ENCODE results near the gene COL16A1.

The COL16A1 gene

DNA sequence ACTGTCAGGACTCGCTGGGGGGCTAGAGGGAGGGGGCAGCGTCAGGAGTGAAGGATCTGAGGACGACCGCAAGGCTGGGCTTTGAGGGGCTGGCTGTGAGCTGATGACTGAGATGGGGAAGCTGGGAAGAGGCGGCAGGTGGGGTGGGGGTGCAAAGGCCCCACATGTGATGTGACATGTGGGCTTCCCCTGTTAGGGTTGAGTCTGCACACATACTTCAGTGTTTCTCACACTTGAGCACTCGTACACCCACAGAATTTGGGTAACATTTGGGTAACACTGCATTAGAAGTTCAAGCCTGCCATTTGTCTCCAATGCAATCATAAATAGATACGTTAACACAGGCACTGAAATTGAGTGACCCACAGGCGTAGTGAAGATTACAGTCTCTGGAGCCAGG is 16.2 kb downstream of the COL16A1 start:
- DNase-seq (ENCODE audit: low read depth in 2 of 2), result no peak

DNA sequence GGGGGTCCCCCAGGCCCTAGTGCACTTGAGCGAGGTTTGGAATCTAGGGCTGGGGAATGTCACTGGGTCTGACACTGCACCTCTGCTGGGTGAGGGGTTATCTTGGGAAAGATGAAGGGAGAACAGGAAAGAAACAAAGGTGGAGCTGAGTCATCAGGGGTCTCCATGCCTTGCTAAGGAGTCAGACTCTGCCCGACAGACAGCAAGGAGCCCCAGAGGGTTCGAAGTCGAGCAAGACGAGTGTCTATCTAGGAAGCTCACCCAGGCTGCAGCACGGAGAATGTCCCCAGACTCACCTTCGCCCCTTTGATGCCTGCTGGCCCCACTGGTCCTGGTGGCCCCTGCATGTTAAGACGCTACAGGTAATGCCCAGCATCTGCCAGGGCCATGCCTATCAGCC is 18.0 kb downstream of the COL16A1 start:
- no peak for DNase-seq (ENCODE audit: low read depth in 2 of 2)

DNA sequence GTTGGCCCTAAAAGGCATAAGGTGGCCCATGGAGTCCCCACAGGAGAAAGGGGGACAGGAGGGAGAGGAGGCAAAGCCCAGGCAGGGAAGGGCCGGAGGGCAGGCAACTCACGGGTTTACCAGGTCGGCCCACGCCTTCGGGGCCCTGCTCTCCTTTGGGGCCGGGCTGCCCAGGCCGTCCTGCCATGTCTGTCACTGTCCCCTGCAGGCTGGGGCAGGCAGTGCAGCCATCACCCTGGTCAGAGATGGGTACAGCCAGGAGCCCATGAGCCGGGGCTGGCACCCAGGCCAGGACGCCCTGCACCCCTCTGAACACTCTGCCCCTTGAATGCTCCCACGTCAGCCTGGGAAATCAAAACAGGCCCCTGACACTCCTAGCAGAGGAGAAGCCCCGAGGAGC is 19.8 kb downstream of the COL16A1 start:
- no peak for DNase-seq (ENCODE audit: low read depth in 2 of 2)

DNA sequence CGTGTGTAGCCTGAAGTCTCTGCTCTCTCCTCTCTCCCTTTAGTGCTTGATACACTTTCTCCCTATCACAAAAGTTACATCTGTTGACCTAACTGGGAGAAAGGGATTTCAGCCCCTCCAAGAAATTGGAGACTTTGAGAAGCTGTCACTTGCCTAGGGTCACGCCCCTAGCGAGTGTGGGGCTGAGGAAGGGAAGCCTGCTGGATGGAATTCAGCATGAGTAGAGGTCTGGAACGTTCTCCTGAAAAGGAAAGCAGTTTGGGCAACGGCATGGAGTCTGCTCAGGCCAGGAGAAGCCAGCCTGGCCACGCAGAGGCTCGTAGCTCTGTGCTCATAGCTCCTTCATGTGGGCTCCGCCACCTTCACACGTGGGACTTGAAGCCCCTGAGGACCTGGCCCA is 22.4 kb downstream of the COL16A1 start:
- no peak for DNase-seq (ENCODE audit: low read depth in 2 of 2)

DNA sequence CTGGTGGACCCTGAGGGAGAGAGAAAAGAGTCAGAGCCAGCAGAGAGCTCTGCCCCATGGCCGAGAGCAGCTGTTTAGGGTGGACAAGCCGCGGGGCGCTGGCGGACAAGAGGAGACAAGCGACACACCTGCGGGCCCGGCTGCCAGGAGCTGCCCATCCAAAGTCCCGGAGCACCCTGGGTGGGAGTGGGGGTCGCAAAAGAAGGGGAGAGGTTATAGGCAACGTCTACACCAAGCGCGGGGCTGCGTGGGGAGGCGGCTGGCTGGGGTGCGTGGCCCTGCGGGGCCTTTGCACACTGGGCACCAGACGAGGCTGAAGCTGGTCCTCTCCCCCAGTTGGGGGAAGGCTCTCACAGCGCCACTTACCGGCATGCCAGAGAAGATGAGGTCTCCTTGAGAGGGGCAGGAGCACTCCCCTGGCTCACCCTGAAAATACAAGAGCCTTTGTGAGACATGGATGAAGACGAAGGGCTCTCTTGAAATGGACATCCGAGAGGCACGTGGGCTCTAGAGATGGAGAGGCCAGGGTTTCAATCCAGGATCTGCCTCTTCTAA is 24.1 kb downstream of the COL16A1 start:
- no peak for DNase-seq (ENCODE audit: low read depth in 2 of 2)

DNA sequence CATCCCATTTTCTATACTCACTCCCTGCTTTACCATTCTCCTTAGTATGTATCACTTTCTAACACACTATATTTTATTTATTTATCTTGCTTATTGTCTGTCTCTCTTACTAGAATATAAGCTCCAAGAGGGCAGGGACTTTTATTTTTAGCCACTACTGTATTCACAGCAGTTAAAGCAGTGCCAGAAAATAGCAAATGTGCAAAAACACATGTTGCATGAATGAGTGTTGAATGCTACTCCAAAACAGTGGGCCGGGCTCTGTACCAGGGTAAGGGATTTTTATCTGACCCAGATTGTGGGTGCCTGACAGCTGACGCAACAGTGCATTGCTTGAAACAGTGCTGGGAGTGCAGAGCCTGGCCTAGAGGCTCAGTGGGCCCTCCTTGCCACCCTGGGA is 24.7 kb downstream of the COL16A1 start:
- no peak for DNase-seq (ENCODE audit: low read depth in 2 of 2)

DNA sequence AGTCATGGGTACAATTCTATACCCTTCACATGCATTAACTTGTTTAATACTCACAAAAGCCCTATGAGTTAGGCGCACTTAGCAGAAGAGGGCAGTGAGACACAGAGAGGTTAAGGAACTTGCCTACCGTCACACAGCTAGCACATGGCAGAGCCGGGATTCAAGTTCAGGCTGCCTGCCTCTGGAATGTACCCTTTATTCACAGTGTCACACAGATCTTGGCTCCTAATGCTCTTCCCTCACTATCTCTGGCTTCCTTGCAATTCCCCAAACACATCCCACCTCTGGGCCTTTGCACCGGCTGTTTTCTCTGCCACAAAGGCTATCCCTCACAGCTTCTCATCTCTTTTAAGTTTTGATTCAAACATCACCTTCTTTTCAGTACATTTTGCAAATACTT is 25.1 kb downstream of the COL16A1 start:
- no peak for DNase-seq (ENCODE audit: low read depth in 2 of 2)

DNA sequence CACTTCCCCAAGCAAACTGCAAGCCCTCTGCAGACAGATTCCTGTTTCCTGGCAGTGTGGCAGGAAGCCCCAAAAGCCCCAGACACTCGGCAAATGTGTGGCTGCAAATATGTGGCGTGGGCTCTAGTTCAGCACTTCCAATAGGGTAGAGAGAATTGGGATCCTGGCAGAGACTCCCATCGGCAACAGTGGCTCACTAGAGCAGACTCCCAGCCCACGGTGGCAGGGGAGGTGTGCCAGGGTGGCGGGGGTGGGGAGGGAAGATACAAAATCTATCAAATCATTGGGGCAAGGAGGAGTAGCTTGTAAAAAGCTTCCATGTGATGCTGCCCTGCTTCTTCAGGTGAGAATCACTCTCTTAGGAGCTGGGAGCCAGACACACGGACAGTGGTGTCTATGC is 25.9 kb downstream of the COL16A1 start:
- DNase-seq (ENCODE audit: low read depth in 2 of 2), result no peak

DNA sequence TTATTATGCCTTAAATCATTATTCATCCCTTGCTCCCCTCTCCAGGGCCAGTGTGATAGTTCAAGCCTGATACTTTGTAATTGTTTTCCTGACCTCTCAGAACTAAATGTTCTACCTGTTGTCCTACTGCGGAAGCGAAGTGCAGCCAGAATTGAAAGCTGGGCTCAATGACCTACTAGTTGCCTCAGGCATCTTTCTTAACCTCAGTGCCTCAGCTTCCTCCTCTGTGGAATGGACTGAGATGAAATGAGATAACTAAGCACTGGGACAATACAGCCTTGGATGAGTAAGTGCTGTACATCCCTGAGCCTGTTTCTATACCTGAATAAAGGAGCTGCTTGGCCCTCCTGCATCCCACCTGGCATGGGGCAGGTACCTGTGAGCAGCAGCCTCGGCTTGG is 26.4 kb downstream of the COL16A1 start:
- no peak for DNase-seq (ENCODE audit: low read depth in 2 of 2)

DNA sequence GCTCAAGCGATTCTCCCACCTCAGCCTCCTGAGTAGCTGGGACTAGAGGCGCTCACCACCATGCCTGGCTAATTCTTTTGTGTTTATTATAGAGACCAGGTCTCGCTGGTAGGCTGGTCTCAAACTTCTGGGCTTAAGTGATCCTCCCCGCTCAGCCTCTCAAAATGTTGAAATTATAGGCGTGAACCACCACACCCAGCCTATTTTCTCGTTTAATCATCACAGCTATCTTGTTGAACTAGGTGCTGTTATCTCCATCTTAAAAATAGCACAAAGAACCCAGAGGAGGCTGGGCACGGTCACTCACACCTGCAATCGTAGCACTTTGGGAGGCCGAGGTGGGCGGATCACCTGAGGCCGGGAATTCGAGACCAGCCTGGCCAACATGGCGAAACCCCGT is 28.1 kb downstream of the COL16A1 start:
- DNase-seq (ENCODE audit: low read depth in 2 of 2), result no peak

DNA sequence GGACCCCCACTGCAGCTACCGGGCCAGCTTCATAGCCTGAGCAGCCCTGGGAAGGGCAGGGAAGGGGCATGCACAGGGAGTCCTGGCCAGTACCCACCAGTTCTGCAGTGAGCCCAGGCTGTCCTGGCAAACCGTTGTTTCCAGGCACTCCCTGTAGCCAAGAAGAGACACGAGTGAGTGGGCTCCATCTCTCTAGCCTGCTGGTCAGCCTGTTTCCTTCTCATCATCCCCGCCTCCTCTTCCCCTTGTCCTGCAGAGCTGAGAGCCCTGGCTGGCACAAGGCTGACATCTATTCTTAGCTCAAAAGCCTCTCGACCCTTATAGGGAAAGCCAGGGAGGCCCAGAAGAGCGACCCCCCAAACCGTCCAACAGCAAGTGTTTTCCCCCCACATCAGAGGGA is 28.7 kb downstream of the COL16A1 start:
- DNase-seq (ENCODE audit: low read depth in 2 of 2), result no peak

DNA sequence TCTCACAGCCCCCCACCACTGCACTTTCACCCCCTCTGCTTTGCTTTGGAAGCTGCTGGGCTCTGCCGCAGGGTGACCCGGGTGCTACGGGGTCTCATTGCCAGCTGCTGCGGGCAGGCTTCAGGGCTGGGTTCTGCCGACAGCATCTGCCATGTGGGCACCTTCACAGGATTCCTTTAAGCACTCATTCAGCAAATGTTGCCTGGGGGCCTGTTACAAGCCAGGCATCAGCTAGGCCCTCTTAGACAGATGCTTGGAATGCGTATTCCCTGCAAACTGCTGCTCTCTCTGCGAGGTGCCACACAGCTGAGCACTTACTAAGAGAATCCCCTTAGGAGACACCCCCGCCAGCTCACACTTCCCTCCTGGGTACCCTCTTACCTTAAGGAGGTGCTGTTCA is 29.2 kb downstream of the COL16A1 start:
- no peak for DNase-seq (ENCODE audit: low read depth in 2 of 2)

DNA sequence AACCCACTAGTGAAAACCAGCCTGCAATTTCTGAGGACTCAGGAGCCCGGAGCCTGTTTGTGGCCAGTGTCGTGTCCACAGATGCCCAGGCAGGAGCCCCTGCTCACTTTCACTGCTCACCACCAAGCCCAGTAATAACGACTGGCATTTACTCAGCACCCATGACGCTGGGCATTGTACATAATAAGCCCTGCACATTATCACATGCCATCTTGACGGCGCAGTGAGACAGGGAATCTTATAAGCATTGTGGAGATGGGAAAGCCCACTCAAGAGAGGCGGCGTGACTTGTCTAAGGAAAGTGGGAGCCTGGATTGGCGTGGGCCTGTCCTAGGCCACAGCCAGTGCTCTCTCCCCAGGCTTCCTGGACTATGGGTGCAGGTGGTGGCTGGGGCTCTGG is 30.4 kb downstream of the COL16A1 start:
- no peak for DNase-seq (ENCODE audit: low read depth in 2 of 2)

DNA sequence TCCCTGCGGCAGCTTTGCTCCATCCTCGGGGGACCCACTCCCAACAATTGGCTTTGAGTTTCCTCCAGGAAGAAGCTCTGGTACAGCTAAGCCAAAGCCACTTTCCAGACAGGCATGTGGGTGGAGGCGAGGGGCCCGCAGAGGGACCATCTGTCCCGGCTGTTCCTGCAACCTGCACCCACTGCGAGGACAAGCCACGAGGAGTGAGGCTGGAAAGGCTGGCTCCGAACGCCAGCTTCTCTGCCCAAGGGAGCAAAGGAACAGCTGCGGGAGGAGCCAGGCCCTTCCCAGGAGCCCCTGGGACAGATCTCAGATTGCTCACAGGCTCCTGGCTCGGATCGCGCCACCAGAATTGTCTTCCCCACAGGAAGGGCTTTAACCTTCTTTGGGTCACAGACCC is 30.8 kb downstream of the COL16A1 start:
- DNase-seq (ENCODE audit: low read depth in 2 of 2), result no peak

DNA sequence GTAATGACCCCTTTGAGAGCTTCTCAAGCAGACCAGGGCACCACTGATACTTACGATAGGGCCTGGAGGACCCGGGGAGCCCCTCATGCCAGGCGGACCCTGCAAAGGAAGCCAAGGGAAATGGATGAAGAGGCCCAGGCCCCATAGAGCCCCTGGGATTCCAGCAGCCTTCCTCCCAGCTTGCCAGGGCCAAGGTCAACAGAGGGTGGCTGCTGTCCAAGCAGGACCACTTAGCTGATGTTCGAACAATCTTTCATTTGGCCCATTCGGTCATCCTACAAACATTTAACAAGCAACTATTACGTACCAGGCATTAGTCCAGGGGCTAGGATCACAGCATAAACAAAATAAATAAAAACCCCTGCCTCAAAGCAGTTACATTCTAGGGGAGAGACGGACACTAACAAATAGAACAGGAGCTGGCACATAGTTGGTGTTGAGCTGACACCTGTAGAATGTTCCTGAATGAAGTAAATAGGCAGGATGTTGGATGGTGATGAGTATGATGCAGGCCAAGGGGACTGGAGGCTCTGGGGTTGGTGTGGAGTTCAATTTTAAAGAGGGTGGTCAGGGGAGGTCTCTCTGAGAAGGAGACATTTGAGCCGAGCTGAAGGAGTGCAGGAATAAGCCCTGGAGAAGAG is 32.1 kb downstream of the COL16A1 start:
- no peak for DNase-seq (ENCODE audit: low read depth in 2 of 2)

DNA sequence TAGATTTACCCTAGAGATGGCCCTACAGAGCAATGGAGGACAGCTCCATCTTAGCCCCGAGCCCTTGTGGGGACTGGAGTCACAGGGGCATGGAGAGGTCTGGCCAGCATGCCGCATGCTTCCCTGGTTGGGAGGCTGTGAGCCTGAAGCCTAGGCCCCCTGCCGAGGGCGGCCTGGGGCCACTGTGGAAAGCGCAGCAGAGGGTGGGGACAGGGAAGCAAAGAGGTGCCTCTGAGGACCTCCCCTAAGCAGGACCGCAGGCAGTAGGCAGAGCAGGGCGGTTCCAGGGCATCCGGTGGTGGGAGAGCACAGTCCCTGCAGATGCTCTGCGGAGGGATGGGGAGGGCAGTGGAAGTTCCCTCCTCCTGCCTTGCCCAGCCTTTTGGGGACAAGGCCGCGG is 32.7 kb downstream of the COL16A1 start:
- DNase-seq (ENCODE audit: low read depth in 2 of 2), result no peak

DNA sequence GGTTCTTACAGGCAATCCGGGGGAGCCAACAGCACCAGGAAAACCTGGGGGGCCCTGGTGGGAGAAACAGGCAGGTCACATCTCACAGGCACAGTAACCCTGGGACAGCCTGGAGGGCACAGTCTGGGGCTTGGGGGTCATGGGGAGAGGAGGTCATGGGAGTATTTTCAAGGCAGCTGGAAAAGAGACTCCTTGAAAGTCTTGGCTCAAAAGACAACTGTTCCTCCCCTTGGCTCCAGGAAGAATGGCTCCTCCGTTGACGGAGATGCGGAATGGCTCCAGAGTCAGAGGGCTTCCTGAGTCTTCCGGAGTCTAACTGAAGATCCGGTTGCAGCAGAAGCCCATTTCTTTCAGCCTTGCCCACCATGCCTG is 33.2 kb downstream of the COL16A1 start:
- no peak for DNase-seq (ENCODE audit: low read depth in 2 of 2)

DNA sequence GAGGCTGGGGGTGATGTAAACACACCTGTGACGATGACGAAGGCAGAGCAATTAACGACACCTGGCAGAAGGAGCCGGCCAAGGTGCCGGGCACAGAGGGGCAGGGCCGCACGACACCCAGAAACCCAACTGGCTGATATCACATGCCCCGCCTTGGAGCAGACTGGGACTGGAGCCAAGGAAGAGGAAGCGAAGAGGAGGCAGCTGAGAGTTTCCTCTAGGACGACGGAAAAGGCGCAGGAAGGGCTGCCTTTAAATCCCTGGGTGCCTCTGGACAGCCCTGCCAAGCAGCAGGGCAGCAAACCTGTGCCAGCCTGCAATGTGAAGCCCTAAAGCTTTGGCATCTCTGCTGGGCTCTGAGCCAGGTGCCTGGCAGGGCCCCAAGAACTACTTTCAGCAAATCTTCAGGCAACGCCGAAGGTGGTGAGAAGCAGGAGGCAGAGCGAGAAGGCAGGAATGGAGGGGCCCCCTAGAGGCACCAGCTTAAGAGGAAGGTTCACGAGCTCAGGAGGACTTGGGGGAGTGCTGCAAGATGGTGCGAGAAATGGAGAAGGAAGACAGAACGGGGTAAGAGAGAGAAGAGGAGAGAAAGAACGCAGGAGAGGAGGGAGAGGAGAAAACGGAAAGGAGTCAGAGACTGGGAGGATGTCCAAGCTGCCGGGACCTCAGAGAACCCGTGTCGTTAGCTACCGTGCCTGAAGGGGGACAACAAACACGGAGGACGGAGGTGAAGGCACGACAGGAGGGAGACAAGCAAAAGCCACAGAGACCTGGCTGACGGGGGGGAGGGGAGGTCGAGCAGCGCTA is 33.8 kb downstream of the COL16A1 start:
- DNase-seq (ENCODE audit: low read depth in 2 of 2), result no peak

DNA sequence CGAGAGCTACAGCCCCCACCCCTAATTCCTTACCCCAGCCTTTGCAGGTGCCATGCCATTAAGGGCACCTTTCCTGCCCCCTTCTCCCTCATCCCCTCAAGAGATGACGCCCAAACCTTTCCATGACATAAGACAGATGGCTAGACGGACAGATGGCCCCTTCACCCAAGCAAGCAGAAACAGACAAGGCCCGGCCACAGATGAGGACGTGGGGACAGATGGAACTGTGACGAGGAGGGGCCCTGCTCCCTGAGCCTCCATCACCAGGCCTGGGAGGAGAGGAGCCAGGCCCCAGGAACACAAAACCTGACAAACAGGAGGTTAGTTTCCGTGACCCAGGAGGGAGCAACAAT is 34.4 kb downstream of the COL16A1 start:
- no peak for DNase-seq (ENCODE audit: low read depth in 2 of 2)

DNA sequence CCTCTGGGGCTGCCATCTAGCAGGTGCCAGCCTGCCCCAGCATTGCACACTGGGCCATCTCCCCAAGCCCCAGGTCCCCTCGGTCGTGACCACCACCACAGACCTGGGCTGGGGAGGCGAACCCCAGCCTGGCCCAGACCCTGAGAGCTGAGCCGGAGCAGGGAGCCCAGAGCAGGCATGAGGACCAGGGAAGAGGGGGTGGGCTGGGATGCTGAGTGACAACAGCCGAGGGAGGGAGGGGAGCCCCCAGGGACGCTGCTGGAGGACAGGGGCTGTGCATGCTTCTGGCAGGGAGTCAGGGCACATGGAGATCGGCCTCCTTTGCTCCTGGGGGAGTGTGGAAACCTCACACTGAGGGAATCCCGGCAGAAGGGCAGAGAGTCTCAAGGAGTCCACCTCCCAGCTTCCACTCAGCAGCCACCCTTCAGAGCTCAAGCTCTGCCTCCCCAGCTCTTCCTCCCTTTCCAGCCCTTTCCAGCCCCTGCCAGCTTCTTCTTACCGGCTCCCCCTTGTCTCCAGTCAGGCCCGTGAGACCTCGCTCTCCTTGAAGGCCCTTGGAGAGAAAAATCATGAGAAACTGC is 35.4 kb downstream of the COL16A1 start:
- DNase-seq (ENCODE audit: low read depth in 2 of 2), result no peak

DNA sequence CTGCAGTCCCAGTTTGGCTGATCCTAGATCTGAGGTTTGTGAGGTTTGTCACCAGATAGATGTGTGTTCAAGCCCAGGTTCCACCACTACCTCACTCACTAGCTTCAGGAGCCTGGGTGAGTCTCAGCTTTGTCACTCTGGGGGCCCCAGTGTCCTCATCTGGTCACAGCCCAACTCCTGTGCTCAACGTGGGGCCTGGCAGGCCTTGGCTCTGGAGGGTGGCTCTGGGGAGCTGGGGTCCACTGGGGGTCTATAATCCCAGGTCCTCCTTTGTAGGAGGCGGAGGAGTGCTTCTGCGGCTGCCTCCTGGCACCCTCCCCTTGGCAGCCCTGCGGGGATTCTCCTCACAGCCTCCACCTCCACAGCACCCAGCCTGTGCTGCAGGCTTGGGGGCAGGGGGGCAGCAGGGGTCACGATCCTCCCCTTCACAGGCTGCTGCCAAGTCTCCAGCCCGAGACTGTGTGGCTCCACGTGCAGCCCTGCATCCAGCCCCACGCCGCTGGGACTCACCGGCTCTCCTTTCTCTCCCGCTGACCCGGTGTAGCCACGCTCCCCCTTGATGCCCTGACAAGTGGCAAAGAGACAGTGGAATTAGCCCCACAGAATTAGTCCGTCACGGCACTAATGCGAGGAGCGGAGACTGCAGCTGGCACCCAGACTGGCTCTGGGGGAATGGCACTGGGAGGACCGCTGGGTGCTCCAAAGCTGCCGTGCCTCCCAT is 36.6 kb downstream of the COL16A1 start:
- no peak for DNase-seq (ENCODE audit: low read depth in 2 of 2)

DNA sequence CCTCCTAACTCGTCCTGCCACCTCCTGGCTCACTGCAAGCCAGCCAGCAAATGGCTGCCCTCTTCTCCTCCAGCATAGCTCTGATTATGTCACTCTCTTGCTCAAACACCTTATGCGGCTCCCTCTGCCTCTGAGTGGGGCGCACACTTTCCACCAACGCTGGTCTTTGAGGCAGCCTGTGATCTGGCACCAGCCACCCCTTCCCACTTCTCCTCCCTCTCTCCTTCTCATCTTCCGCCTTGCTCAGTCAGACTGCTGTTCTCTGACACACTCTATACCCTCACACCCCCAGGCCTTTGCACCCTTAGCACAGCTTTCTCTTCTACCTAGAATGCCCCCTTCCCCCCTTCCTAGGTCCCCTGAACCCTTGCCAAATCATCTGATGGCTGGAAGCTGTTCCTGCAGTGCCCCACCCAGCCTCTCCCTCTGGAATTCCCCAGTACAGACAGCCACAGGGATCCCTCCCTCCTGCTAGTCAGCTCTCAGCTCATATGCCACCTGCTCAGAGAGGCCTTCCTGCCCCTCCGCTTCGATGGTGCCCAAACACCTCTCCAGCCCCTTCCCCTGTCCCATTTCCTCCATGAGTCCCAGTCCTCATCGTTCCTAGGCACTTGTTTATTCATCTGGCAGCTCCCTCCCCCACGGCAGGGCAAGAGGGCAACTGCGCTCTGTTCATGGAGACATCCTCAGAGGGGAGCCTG is 37.4 kb downstream of the COL16A1 start:
- no peak for DNase-seq (ENCODE audit: low read depth in 2 of 2)
